ENCODE results near the gene SETBP1.

SETBP1 gene

GRCh38 chr18:44859263-44859662 is 178.6 kb downstream of the SETBP1 start:
- Histone ChIP-seq H3K36me3 (ENCODE audit: control insufficient read depth, insufficient read depth, low read length) (no peaks in the 10 kb centered on the region), H3K9me3 (ENCODE audit: control insufficient read depth, insufficient read depth, low read length) (no peaks in the 10 kb centered on the region), H3K4me3 (ENCODE audit: low read depth, low read length) (no peak overlapping the region), H3K9ac (ENCODE audit: low read depth, low read length) (no peak overlapping the region), H3K27me3 (ENCODE audit: control insufficient read depth, insufficient read depth, low read length) (no peaks in the 10 kb centered on the region), H3K4me1 (ENCODE audit: control insufficient read depth, insufficient read depth, low read length) (no peaks in the 10 kb centered on the region)

DNA sequence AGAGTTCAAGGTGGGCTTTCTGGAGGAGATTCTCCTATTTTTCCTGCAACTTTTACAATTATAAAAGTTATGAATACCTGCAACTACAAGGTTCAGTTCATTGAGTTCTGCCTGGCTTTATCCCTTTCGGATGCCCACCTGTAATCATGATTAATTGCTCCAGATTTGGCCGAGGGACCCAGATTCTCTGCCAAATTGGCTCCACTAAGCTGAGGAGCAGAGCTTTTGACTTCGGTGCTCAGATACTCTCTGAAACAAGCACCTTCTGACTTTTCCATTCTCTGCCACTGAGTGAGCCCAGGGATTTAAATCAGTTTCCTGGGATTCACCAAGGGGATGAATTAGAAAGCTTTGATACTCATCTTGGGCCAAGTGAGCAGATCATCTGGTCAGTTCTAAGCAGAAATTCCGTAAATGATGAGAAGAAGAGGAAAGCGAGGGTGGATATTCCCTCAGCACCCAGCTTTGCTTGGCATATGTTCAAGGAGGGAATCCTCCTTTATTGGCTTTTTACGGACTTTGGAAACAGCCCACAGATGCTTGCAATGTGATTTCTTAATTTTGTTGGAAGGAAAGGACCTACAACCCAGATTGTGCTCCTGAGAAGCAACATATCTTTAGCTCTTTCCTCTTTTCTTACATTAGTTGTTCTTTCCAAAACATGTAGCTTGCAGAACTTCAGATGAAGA is 179.2 kb downstream of the SETBP1 start:
- H3K27me3 ChIP-seq (ENCODE audit: control insufficient read depth, insufficient read depth, low read length) = no peaks in the 10 kb centered on the region

GRCh38 chr18:44862112-44862511 is 181.4 kb downstream of the SETBP1 start:
- H3K36me3 ChIP-seq (ENCODE audit: control insufficient read depth, insufficient read depth, low read length) = no peaks in the 10 kb centered on the region
- H3K4me1 ChIP-seq (ENCODE audit: control insufficient read depth, insufficient read depth, low read length) = no peaks in the 10 kb centered on the region
- H3K27me3 ChIP-seq (ENCODE audit: control insufficient read depth, insufficient read depth, low read length) = no peaks in the 10 kb centered on the region
- no peaks in the 10 kb centered on the region for H3K9me3 ChIP-seq (ENCODE audit: control insufficient read depth, insufficient read depth, low read length)
- no peak overlapping the region for H3K4me3 ChIP-seq (ENCODE audit: low read depth, low read length)
- no peak overlapping the region for H3K9ac ChIP-seq (ENCODE audit: low read depth, low read length)

More for the DNA sequence above, 179.2 kb downstream of the SETBP1 start:
- Histone ChIP-seq H3K36me3 (ENCODE audit: control insufficient read depth, insufficient read depth, low read length) (no peaks in the 10 kb centered on the region), H3K4me3 (ENCODE audit: low read depth, low read length) (no peak overlapping the region), H3K9me3 (ENCODE audit: control insufficient read depth, insufficient read depth, low read length) (no peaks in the 10 kb centered on the region), H3K4me1 (ENCODE audit: control insufficient read depth, insufficient read depth, low read length) (no peaks in the 10 kb centered on the region), H3K9ac (ENCODE audit: low read depth, low read length) (no peak overlapping the region)

- Histone ChIP-seq H3K9ac (ENCODE audit: low read depth, low read length) (no peak overlapping the region), H3K4me1 (ENCODE audit: control insufficient read depth, insufficient read depth, low read length) (no peaks in the 10 kb centered on the region), H3K4me3 (ENCODE audit: low read depth, low read length) (no peak overlapping the region), H3K27me3 (ENCODE audit: control insufficient read depth, insufficient read depth, low read length) (no peaks in the 10 kb centered on the region), H3K9me3 (ENCODE audit: control insufficient read depth, insufficient read depth, low read length) (no peaks in the 10 kb centered on the region), H3K36me3 (ENCODE audit: control insufficient read depth, insufficient read depth, low read length) (no peaks in the 10 kb centered on the region)
Measured at GRCh38 chr18:44866103-44866502, 185.4 kb downstream of the SETBP1 start.

DNA sequence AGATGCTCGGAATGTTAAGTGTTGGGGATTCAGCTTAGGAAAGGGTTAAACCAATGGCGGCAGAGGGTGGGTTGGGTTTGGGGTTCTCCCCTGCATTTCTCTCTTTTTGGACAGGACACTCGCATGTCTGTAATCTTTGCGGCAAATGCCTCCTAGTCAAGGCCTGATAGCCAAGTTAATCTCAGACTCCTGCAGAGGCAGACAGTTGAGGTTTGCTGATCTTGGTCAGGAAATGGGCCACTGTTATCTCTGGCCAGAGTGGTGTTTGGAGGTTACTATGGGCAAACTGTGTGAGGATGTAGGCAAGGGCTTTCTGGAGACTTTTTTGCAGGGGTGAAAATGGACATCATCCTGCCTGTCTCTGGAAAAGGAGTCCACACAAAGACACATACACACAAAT is 188.8 kb downstream of the SETBP1 start:
- Histone ChIP-seq H3K4me1 (ENCODE audit: control insufficient read depth, insufficient read depth, low read length) (no peaks in the 10 kb centered on the region), H3K36me3 (ENCODE audit: control insufficient read depth, insufficient read depth, low read length) (no peaks in the 10 kb centered on the region)

GRCh38 chr18:44870631-44871502 is 190.2 kb downstream of the SETBP1 start:
- Histone ChIP-seq H3K4me1 (ENCODE audit: control insufficient read depth, insufficient read depth, low read length) (no peaks in the 10 kb centered on the region), H3K36me3 (ENCODE audit: control insufficient read depth, insufficient read depth, low read length) (no peaks in the 10 kb centered on the region), H3K4me3 (ENCODE audit: low read depth, low read length) (no peak overlapping the region), H3K27me3 (ENCODE audit: control insufficient read depth, insufficient read depth, low read length) (no peaks in the 10 kb centered on the region), H3K9me3 (ENCODE audit: control insufficient read depth, insufficient read depth, low read length) (no peaks in the 10 kb centered on the region), H3K9ac (ENCODE audit: low read depth, low read length) (no peak overlapping the region)

More for the DNA sequence above, 188.8 kb downstream of the SETBP1 start:
- Histone ChIP-seq H3K9ac (ENCODE audit: low read depth, low read length) (no peak overlapping the region), H3K9me3 (ENCODE audit: control insufficient read depth, insufficient read depth, low read length) (no peaks in the 10 kb centered on the region), H3K4me3 (ENCODE audit: low read depth, low read length) (no peak overlapping the region), H3K27me3 (ENCODE audit: control insufficient read depth, insufficient read depth, low read length) (no peaks in the 10 kb centered on the region)

- no peak overlapping the region for H3K9ac ChIP-seq (ENCODE audit: low read depth, low read length)
- H3K4me1 ChIP-seq (ENCODE audit: control insufficient read depth, insufficient read depth, low read length) = no peaks in the 10 kb centered on the region
- H3K27me3 ChIP-seq (ENCODE audit: control insufficient read depth, insufficient read depth, low read length) = no peaks in the 10 kb centered on the region
- no peaks in the 10 kb centered on the region for H3K9me3 ChIP-seq (ENCODE audit: control insufficient read depth, insufficient read depth, low read length)
- no peaks in the 10 kb centered on the region for H3K36me3 ChIP-seq (ENCODE audit: control insufficient read depth, insufficient read depth, low read length)
- H3K4me3 ChIP-seq (ENCODE audit: low read depth, low read length) = no peak overlapping the region
Measured at GRCh38 chr18:44871771-44872170, 191.1 kb downstream of the SETBP1 start.

- no peaks in the 10 kb centered on the region for H3K9me3 ChIP-seq (ENCODE audit: control insufficient read depth, insufficient read depth, low read length)
- H3K4me1 ChIP-seq (ENCODE audit: control insufficient read depth, insufficient read depth, low read length) = no peaks in the 10 kb centered on the region
- H3K27me3 ChIP-seq (ENCODE audit: control insufficient read depth, insufficient read depth, low read length) = no peaks in the 10 kb centered on the region
- no peaks in the 10 kb centered on the region for H3K36me3 ChIP-seq (ENCODE audit: control insufficient read depth, insufficient read depth, low read length)
- no peak overlapping the region for H3K4me3 ChIP-seq (ENCODE audit: low read depth, low read length)
- no peak overlapping the region for H3K9ac ChIP-seq (ENCODE audit: low read depth, low read length)
Measured at GRCh38 chr18:44876024-44876423, 195.3 kb downstream of the SETBP1 start.

DNA sequence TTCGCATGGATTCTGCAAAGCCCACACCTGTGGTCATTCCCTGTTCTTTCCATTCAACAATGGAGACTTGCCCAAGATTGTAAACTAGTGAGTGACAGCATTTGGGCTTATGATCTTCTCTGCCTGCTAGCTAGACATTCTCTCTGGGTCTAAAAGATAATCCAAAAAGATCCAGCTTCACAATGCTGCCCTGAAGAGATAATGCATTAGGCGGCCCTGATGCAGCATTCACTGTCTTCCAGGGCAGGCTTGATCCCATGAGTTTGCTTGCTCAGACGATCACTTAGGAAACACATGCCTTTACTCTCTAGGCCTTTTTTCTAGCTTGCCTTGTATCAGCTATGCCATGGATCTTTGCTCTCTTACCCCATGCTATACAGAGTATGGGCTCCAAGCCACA is 196.1 kb downstream of the SETBP1 start:
- Histone ChIP-seq H3K36me3 (ENCODE audit: control insufficient read depth, insufficient read depth, low read length) (no peaks in the 10 kb centered on the region), H3K9me3 (ENCODE audit: control insufficient read depth, insufficient read depth, low read length) (no peaks in the 10 kb centered on the region), H3K27me3 (ENCODE audit: control insufficient read depth, insufficient read depth, low read length) (no peaks in the 10 kb centered on the region), H3K4me1 (ENCODE audit: control insufficient read depth, insufficient read depth, low read length) (no peaks in the 10 kb centered on the region), H3K4me3 (ENCODE audit: low read depth, low read length) (no peak overlapping the region), H3K9ac (ENCODE audit: low read depth, low read length) (no peak overlapping the region)

DNA sequence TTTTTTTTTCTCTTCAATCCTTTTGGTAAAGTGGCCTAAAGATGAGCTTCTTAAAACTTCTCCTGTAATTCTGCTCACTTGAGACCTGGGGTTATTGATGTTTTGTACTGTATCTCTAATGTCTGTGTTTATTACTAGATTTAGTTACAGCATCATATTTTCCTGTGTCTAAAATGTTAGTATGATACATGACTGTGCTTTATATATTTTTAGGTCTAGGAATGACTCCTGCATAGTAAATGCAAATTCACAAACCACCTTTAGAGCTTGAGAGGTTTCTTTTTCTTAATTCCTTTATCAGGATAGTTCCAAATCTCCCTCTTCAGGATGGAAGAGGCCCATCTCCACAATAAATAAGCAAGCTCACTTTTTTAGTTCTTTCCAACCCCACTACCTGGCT is 197.6 kb downstream of the SETBP1 start:
- Histone ChIP-seq H3K9ac (ENCODE audit: low read depth, low read length) (no peak overlapping the region), H3K4me3 (ENCODE audit: low read depth, low read length) (no peak overlapping the region), H3K36me3 (ENCODE audit: control insufficient read depth, insufficient read depth, low read length) (no peaks in the 10 kb centered on the region), H3K9me3 (ENCODE audit: control insufficient read depth, insufficient read depth, low read length) (no peaks in the 10 kb centered on the region), H3K27me3 (ENCODE audit: control insufficient read depth, insufficient read depth, low read length) (no peaks in the 10 kb centered on the region), H3K4me1 (ENCODE audit: control insufficient read depth, insufficient read depth, low read length) (no peaks in the 10 kb centered on the region)

DNA sequence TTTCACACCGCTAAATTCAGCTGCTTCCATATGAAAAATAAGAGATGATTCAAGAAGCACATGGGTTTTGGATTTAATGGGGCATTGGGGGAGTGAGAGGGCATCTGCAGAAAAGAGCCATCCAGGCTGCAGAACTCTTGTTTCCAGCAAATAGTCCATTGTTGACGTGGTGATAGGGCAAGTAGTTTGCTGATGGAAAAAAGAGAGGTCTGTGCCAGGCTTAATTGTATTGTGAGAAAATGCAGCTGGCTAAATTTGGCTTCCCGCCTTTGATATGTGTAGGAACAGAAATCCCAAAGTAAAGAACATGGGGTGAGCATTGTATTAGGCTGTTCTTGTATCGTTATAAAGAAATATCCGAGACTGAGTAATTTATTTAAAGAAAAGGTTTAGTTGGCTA is 199.5 kb downstream of the SETBP1 start:
- Histone ChIP-seq H3K9me3 (ENCODE audit: control insufficient read depth, insufficient read depth, low read length) (no peaks in the 10 kb centered on the region), H3K4me3 (ENCODE audit: low read depth, low read length) (no peak overlapping the region), H3K9ac (ENCODE audit: low read depth, low read length) (no peak overlapping the region), H3K4me1 (ENCODE audit: control insufficient read depth, insufficient read depth, low read length) (no peaks in the 10 kb centered on the region), H3K36me3 (ENCODE audit: control insufficient read depth, insufficient read depth, low read length) (no peaks in the 10 kb centered on the region), H3K27me3 (ENCODE audit: control insufficient read depth, insufficient read depth, low read length) (no peaks in the 10 kb centered on the region)
